NCI-H510A (cell line): Measurements from ENCODE around the gene GATAD2A.
"Not testable (repeated sequence)": the region's sequence is repeated elsewhere in the genome, so short reads cannot be mapped to it uniquely, and the experiment has no call there.

Experiments used
- DNase-seq: peaks from one replicate; lab custom pipeline; 2025; lab: John Stamatoyannopoulos, UW

The GATAD2A gene, protein sequence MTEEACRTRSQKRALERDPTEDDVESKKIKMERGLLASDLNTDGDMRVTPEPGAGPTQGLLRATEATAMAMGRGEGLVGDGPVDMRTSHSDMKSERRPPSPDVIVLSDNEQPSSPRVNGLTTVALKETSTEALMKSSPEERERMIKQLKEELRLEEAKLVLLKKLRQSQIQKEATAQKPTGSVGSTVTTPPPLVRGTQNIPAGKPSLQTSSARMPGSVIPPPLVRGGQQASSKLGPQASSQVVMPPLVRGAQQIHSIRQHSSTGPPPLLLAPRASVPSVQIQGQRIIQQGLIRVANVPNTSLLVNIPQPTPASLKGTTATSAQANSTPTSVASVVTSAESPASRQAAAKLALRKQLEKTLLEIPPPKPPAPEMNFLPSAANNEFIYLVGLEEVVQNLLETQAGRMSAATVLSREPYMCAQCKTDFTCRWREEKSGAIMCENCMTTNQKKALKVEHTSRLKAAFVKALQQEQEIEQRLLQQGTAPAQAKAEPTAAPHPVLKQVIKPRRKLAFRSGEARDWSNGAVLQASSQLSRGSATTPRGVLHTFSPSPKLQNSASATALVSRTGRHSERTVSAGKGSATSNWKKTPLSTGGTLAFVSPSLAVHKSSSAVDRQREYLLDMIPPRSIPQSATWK

GRCh38 chr19:19404879-19405860 lies at the start of gene GATAD2A:
GATAD2A (plus strand) TSS chr19:19405675; CDS start chr19:19465346, 59,671 bp downstream.
- DNase-seq, result no peak

GRCh38 chr19:19356500-19356899 lies 49.0 kb upstream of the GATAD2A start:
- no peak for DNase-seq

- no peak for DNase-seq
Observed at GRCh38 chr19:19356901-19357566, 48.4 kb upstream of the GATAD2A start.

- peak; percentile 25 for DNase-seq
Observed at GRCh38 chr19:19361075-19361594, 44.3 kb upstream of the GATAD2A start.

- DNase-seq, result no peak
Observed at GRCh38 chr19:19362075-19362474, 43.4 kb upstream of the GATAD2A start.

- DNase-seq, result peak; percentile 67
Observed at GRCh38 chr19:19366434-19367396, 38.8 kb upstream of the GATAD2A start.

DNA sequence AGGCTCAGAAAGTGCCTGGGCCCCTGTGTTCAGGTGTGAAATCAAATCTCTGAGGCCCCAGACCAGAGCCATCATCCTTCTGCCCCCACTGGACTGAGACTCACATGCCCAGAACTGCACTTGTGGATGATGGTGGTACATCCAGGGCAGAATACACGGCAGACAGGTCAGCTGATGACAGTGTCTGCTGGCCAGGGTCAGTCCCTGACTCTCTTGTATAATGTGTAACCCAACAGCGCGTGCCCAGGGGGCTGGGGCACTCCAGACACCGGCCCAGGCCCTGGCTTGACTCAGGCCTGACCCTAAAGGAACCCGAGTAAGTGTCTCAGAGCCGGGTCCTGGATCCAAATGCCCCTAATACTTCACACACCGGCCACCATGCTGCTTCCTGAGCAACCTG lies 37.4 kb upstream of the GATAD2A start:
- DNase-seq, result no peak

GRCh38 chr19:19371059-19371458 lies 34.4 kb upstream of the GATAD2A start:
- DNase-seq, result no peak

GRCh38 chr19:19372656-19373416 lies 32.6 kb upstream of the GATAD2A start:
- peak; percentile 40 for DNase-seq

DNA sequence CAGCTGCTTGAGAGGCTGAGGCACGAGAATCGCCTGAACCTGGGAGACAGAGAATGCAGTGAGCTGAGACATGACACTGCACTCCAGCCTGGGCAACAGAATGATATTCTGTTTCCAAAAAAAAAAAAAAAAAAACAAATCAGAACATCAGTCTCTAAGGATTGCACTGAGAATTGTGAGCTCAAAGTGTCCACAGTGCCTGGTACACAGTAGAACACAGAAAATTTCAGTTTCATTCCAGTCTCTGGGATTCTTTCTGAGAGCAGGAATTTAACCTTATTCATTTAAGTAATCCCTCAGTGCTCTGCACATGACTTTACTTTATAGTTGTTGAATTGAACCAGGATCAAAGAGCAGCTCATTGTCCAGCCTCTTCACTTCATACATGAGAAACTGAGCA lies 25.9 kb upstream of the GATAD2A start:
- DNase-seq, result no peak

GRCh38 chr19:19380316-19380715 lies 25.2 kb upstream of the GATAD2A start:
- not testable (repeated sequence) for DNase-seq

DNA sequence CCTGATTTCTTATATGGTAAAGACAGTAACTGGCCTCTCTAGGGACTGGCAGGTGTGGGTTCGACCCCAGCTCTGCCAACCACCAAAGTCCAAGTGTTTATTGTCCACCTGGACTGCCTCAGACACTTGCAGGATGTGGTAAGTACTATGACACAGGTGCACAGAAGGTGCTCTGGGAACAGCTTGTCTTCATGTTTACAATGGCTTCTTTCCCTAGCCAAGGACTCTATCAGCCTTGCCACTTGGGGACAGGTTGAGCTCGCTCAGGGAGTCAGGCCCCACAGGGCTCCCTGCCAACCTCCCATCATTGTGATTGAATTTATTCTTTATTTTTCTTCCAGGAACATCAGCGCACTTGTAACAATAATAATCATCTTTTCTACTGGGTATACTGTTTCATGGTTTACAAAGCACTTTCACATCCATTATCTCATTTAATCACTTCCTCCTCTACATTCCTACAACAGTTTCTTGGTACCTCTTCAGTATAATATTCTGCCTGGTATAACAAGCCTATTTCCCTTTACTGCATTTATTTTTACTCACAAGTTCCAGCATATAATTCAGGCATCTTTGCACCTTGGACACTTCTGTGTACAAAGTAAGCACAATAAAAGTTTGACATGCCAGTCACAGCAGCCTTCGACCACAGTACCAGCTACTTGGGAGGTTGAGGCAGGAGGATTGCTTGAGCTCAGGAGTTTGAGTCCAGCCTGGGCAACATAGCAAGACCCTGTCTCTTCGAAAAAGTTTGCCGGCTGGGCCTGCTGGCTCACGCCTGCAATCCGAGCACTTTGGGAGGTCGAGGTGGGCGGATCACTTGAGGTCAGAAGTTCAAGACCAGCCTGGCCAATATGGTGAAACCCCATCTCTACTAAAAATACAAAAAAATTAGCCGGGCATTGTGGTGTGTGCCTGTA lies 24.2 kb upstream of the GATAD2A start:
- DNase-seq, result no peak

GRCh38 chr19:19382118-19382517 lies 23.4 kb upstream of the GATAD2A start:
- DNase-seq, result no peak

GRCh38 chr19:19384486-19384885 lies 21.0 kb upstream of the GATAD2A start:
- no peak for DNase-seq

GRCh38 chr19:19385131-19385895 lies 20.2 kb upstream of the GATAD2A start:
- peak; percentile 99 for DNase-seq

DNA sequence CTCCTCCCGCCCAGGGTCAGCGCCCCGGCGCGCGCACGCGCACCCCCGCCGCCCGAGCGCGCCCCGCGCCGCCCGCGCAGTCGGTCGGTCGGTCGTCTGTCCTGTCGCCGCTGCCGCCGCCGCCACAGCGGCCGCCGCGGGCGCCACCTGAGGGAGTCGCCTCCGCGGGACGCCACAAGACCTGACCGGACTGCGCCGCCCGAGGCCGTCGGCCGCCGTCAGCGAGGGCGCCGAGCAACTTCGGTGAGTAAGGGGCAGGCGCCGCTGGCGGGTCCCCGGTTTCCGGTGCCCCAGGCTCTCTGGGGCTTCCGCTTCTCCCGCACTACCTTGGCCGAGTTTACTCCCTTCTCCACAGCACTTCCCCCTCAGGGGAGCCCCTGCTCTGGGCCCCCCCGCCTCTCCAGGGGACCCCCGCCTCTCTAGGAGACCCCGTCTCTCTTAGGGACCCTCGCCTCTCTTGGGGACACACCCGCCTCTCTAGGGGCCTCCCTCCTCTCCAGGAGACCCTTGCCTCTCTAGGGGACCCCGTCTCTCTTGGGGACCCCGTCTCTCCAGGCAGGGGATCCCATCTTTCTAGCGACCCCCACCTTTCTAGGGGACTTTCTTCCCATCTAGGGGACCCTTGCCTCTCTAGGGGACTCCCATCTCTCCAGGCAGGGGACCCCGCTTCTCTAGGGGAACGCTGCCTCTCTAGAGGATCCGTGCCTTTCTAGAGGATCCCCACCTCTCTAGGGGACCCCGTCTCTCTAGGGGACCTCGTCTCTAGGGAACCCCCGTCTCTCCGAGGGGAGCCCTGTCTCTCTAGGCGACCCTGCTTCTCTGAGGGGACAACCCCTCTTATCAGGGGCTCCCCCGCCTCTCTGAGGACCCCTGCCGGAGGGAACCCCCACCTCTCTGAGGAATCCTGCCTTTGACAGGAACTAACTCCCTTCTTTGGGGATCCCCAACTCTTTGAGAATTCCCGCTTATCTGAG lies 19.3 kb upstream of the GATAD2A start:
- no peak for DNase-seq
